Panc1 (cell line): Measurements from ENCODE around the gene ZNF511. TPM values are rescaled to one million over a fixed set of nuclear protein-coding genes. Genes with fewer than 3 reads are reported as not detected.

Experiments
- ATAC-seq: fragments of 200-7000 bp; cut with Tn5 transposase; 2 replicates; pipeline ENCODE4 v1.9.1; 2020; ENCODE audit warnings: mild to moderate bottlenecking, moderate library complexity
- BruUV-seq: library from RNA; stranded (reverse); fragments of 400-500 nt; replicated peaks from 2 replicates; lab custom pipeline; 2021; lab: Mats Ljungman, UMichigan
- CTCF ChIA-PET: fragments of 300-600 bp; sonication (Branson Sonifier 250); formaldehyde crosslinking; loops from one replicate; lab custom pipeline; 2022; ENCODE audit warnings: antibody characterized with exemption; lab: Charles Lee
- POLR2A ChIA-PET: fragments of 300-600 bp; sonication (Branson Sonifier 250); formaldehyde crosslinking; loops from one replicate; lab custom pipeline; 2022; ENCODE audit warnings: antibody characterized with exemption; lab: Charles Lee
- DNase-seq: peaks from one replicate; pipeline ENCODE4 v3.0.0-alpha.2; 2010; ENCODE audit warnings: low read depth, low spot score
- H3K27ac ChIP-seq: 2 replicates; pipeline ENCODE4 v1.5.1; 2011; ENCODE audit warnings: mild to moderate bottlenecking, low read length, inconsistent platforms
- H3K27me3 ChIP-seq: fragments of 200-500 bp; sonication (Bioruptor generic); 2 replicates; pipeline ENCODE4 v1.6.0; 2014; ENCODE audit warnings: low read length, inconsistent platforms; ENCODE audit not compliant: control insufficient read depth, insufficient read depth
- H3K36me3 ChIP-seq: fragments of 200-500 bp; sonication (Bioruptor generic); 2 replicates; pipeline ENCODE4 v1.5.1; 2014; ENCODE audit warnings: inconsistent platforms, mild to moderate bottlenecking, low read length, moderate library complexity; ENCODE audit not compliant: control insufficient read depth, insufficient read depth
- H3K4me1 ChIP-seq: 2 replicates; pipeline ENCODE4 v1.5.1; 2011; ENCODE audit warnings: inconsistent platforms, mild to moderate bottlenecking, low read length, moderate library complexity; ENCODE audit not compliant: control insufficient read depth, insufficient read depth
- H3K4me3 ChIP-seq, 2 experiments: 2 replicates each; pipeline ENCODE4 v1.5.1; 2011 to 2012; ENCODE audit warnings: low read depth in 2 of 2, low read length in 2 of 2, mild to moderate bottlenecking in 2 of 2, inconsistent platforms in 1 of 2, moderate library complexity in 1 of 2
- H3K9me3 ChIP-seq: fragments of 200-500 bp; sonication (Bioruptor generic); 2 replicates; pipeline ENCODE4 v1.5.1; 2014; ENCODE audit warnings: low read depth, mild to moderate bottlenecking, inconsistent platforms, low read length, moderate library complexity; ENCODE audit not compliant: control insufficient read depth, insufficient read depth
- POLR2AphosphoS5 ChIP-seq: IDR thresholded peaks from 2 replicates; pipeline ENCODE4 v1.6.1; 2012; ENCODE audit warnings: mild to moderate bottlenecking, low read depth, low read length, moderate library complexity
- REST ChIP-seq, 2 experiments: IDR thresholded peaks; 2 replicates each; pipeline ENCODE4 v1.6.1; 2011 to 2012; ENCODE audit warnings: low read depth in 2 of 2, control low read depth in 1 of 2, low read length in 1 of 2, mild to moderate bottlenecking in 1 of 2, moderate library complexity in 1 of 2; ENCODE audit not compliant: insufficient read depth in 1 of 2
- SIN3A ChIP-seq: IDR thresholded peaks from 2 replicates; pipeline ENCODE4 v1.6.1; 2012; ENCODE audit warnings: low read depth, mild to moderate bottlenecking, low read length, moderate library complexity, borderline replicate concordance; ENCODE audit not compliant: insufficient read depth
- TCF7L2 ChIP-seq: IDR thresholded peaks from 2 replicates; pipeline ENCODE4 v1.6.1; 2011; ENCODE audit warnings: mild to moderate bottlenecking, low read depth, low read length, inconsistent platforms
- in situ Hi-C: cut with HindIII; loops from 2 replicates; pipeline ENCODE4 v1.10.0; 2016; ENCODE audit warnings: low sequenced_read_pairs, low pct_unique_long_range_greater_than_20kb
- intact Hi-C: fragments of 100-400 bp; cut with micrococcal nuclease; formaldehyde crosslinking; loops from one replicate; pipeline ENCODE4 v1.10.0; 2022; ENCODE audit not compliant: unreplicated experiment
- total RNA-seq: library from RNA; stranded (reverse); gene quantifications from one replicate; pipeline ENCODE4 v1.2.1, GENCODE V29; 2021; ENCODE audit not compliant: unreplicated experiment
- TF ChIP-seq, protein P1 (sequence below): fragments of 450-650 bp; IDR thresholded peaks from 2 replicates; pipeline ENCODE4 v1.5.1; 2017; ENCODE audit warnings: mild to moderate bottlenecking

The ZNF511 gene
- total RNA-seq, 1 experiment from 2014 or later, result 93.8 TPM

DNA sequence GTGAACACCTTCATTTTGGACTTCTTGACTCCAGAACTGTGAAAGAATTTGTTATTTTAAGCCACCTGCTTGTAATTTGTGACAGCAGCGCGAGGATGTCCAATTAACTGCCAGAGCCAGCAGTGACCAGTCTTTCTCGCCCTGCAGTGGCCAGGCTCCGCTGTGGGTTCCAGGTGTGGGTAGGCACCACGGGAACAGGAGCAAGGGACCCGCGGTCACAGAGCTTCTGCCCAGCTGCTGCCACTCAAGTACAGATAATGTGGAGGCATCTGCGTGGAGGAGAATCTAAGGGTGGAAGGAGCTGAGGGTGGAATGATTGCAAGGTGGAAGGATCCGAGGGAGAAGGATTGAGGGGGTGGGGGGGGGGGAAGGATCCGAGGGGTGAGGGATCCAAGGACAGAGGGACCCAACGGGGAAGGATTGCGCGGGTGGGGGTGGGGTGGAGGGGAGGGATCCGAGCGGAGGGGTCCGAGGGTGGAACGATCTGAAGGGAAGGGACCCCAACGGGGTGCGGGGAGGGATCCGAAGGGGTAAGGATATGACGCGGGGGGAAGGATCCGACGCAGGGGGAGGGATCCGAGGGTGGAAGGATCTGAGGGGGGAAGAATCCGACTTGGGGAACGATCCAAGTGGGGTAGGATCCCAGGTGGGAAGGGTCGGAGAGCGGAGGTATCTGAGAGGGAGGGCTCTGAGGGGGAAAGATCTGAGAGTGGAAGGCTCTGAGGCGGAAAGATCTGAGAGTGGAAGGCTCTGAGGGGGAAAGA is 24.4 kb downstream of the ZNF511 start:
- no TSS peak for BruUV-seq
- in situ Hi-C loops (no loop called here), intact Hi-C loops (no loop called here)
- TF ChIP-seq TCF7L2 (no peak), REST (IDR thresholded peaks at IDR 0.05; ENCODE audit: insufficient read depth in 1 of 2, low read depth in 2 of 2, low read length in 1 of 2) (no peak), SIN3A (no peak), POLR2AphosphoS5 (no peak)
- TF ChIP-seq, protein P1, sequence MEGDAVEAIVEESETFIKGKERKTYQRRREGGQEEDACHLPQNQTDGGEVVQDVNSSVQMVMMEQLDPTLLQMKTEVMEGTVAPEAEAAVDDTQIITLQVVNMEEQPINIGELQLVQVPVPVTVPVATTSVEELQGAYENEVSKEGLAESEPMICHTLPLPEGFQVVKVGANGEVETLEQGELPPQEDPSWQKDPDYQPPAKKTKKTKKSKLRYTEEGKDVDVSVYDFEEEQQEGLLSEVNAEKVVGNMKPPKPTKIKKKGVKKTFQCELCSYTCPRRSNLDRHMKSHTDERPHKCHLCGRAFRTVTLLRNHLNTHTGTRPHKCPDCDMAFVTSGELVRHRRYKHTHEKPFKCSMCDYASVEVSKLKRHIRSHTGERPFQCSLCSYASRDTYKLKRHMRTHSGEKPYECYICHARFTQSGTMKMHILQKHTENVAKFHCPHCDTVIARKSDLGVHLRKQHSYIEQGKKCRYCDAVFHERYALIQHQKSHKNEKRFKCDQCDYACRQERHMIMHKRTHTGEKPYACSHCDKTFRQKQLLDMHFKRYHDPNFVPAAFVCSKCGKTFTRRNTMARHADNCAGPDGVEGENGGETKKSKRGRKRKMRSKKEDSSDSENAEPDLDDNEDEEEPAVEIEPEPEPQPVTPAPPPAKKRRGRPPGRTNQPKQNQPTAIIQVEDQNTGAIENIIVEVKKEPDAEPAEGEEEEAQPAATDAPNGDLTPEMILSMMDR, result no peak
- H3K4me3 ChIP-seq, result no peak overlapping the region
- no peaks in the 10 kb centered on the region for H3K36me3 ChIP-seq
- ChIA-PET CTCF (interaction anchor here (0.6 kb wide), 1 partner anchor 240 kb away, joined by 5 read pairs; no protein-coding TSS in a partner anchor), POLR2A (no interaction called here)
- H3K27ac ChIP-seq, result no peak overlapping the region
- DNase-seq (no peak), ATAC-seq (no peak)
- no peaks in the 10 kb centered on the region; the same call in 1 of the 2 replicates for H3K4me1 ChIP-seq
- no peaks in the 10 kb centered on the region for H3K9me3 ChIP-seq
- peaks cover 16% of the 10 kb centered on the region for H3K27me3 ChIP-seq

GRCh38 chr10:133334503-133335245 is 26.0 kb downstream of the ZNF511 start:
- no TSS peak for BruUV-seq
- in situ Hi-C loops (no loop called here), intact Hi-C loops (no loop called here)
- H3K27me3 ChIP-seq, result peaks cover 16% of the 10 kb centered on the region
- DNase-seq, result no peak
- H3K4me1 ChIP-seq, result no peaks in the 10 kb centered on the region
- H3K9me3 ChIP-seq, result no peaks in the 10 kb centered on the region
- TF ChIP-seq REST (IDR thresholded peaks at IDR 0.05; ENCODE audit: insufficient read depth in 1 of 2, low read depth in 2 of 2, low read length in 1 of 2) (no peak), TCF7L2 (no peak), SIN3A (no peak), POLR2AphosphoS5 (no peak)
- TF ChIP-seq, protein P1, result no peak
- peak; percentile 90 for ATAC-seq
- no peak overlapping the region for H3K27ac ChIP-seq
- H3K4me3 ChIP-seq, result peak overlapping the region; percentile 44 to 65
- no peaks in the 10 kb centered on the region for H3K36me3 ChIP-seq
- ChIA-PET CTCF (no interaction called here), POLR2A (interaction anchor here (0.7 kb wide), 1 partner anchor 14 kb away, joined by 4 read pairs; no protein-coding TSS in a partner anchor)
